A375 (cell line): ENCODE results near the gene TRIM44. TPM values are rescaled to one million over a fixed set of nuclear protein-coding genes. Genes with fewer than 3 reads are reported as not detected.

Experiments
- total RNA-seq: library from RNA; depleted of rRNA; stranded (reverse); fragments of >200 nt; shearing (Covaris generic); gene quantifications from 2 replicates; pipeline ENCODE4 v1.2.3, GENCODE V29; 2014; rRNA removed

Gene TRIM44, protein sequence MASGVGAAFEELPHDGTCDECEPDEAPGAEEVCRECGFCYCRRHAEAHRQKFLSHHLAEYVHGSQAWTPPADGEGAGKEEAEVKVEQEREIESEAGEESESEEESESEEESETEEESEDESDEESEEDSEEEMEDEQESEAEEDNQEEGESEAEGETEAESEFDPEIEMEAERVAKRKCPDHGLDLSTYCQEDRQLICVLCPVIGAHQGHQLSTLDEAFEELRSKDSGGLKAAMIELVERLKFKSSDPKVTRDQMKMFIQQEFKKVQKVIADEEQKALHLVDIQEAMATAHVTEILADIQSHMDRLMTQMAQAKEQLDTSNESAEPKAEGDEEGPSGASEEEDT
- total RNA-seq = 26.1 and 39.2 TPM in 2 replicates

DNA sequence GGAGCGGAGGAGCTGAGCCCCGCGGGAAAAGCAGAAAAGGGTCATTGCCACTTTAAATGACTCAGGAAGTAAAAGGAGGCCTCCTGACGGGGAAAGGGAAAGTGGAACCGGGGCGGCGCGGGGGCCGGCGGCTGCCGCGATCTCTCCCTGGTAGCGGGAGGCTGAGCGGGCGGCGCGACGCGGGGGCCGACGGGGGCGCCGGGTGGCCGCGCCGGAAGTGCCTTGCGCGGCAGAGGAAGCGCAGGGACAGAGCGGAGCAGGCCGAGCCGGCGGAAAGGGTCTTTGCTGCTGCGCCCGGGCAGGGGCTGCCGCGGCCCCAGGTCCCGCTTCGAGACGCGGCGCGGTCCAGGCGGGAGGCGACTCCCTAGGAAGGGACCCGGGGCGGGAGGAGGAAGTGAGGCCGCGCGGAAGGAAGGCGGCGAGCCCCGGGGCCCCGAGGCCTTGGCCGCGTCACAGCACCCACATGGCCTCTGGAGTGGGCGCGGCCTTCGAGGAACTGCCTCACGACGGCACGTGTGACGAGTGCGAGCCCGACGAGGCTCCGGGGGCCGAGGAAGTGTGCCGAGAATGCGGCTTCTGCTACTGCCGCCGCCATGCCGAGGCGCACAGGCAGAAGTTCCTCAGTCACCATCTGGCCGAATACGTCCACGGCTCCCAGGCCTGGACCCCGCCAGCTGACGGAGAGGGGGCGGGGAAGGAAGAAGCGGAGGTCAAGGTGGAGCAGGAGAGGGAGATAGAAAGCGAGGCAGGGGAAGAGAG, at the start of gene TRIM44:
Gene TRIM44, plus strand, starts transcription at position 127 of the 759 bp plus-strand sequence. Its CDS starts 337 bp downstream, at position 464.

DNA sequence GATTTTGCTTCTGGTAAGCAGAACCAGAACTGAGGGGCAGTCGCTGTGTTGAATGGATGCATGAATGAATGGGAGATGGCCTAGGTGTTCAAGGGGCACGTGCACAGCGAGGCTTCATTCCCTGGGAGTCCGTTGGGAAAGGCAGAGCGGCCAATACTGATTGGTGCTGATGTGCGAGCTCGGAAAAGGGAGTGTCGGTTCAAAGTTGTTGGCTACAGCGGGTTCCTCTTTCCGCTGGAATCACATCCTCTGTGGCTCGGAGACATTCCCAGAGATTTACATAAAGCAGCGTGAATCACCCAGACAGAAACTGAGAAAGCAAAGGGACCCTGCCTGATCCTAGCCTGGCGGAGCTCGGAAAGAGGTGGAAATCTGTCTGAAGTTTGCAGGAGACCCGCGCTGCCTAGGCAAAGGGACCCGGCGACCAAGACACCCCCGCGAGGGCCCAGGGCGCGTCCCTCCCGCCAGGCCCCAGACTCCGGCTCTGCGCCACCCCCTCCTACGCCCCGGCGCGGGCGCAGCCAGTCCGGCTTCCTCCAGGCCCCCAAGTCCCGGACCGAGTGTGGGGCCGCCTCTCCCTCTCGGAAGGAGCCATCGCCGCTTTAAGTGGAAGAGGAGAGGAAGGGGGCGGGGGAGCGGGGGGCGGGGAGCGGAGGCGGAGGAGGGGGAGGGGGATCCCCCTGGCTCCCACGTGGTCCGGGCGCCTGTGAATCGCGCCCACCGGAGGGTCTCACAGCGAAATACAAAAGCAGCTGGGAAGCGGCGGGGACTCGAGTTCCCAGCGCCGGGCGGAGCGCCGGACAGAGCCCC, 44.7 kb upstream of the TRIM44 start, which contains the start of gene FJX1:
Gene FJX1, plus strand, starts transcription at position 774 of the 810 bp plus-strand sequence. CDS start 177 bp downstream, outside the sequence.

Other genes starting within 250 kb of the TRIM44 start
- not detected in 2 replicates for gene SLC1A2, start 243.2 kb upstream of the TRIM44 start, total RNA-seq
- gene PAMR1, start 137.2 kb upstream of the TRIM44 start, total RNA-seq = not detected in 2 replicates
- gene FJX1, start 44.3 kb upstream of the TRIM44 start, total RNA-seq = 43.2 and 44.0 TPM in 2 replicates